A549 (cell line): Measurements from ENCODE around the gene DENND6B. TPM values are rescaled to one million over a fixed set of nuclear protein-coding genes. Genes with fewer than 3 reads are reported as not detected.

Source experiments
- ATAC-seq, 2 experiments: fragments of 200-7000 bp in 1 of 2; fragments of >200 bp in 1 of 2; cut with Nextera tagmentation in 1 of 2; cut with Tn5 transposase in 1 of 2; 3 replicates each; pipeline versions ENCODE4 v1.8.0 to v1.9.1; 2018 to 2020; ENCODE audit warnings: mild to moderate bottlenecking in 1 of 2, moderate library complexity in 1 of 2
- CTCF ChIA-PET: fragments of 300-600 bp; sonication (Branson Sonifier 250); formaldehyde crosslinking; extraction: SDS; loops from one replicate; lab custom pipeline; 2021; ENCODE audit warnings: antibody characterized with exemption, inconsistent platforms; lab: Yijun Ruan, JAX
- POLR2A ChIA-PET: fragments of 350-600 bp; formaldehyde crosslinking; extraction: SDS; loops from one replicate; lab custom pipeline; 2021; ENCODE audit warnings: antibody characterized with exemption, inconsistent platforms; lab: Yijun Ruan, JAX
- DNase-seq, 2 experiments: peaks; one replicate each; pipeline versions ENCODE4 v3.0.0 to v3.0.0-alpha.2; 2011 to 2016; ENCODE audit warnings: low read depth in 1 of 2, low spot score in 1 of 2
- FAIRE-seq: peaks from 2 replicates; lab custom pipeline; 2011; peaks lifted over from hg19 to GRCh38; lab: Jason Lieb, UNC
- H3K27ac ChIP-seq, 2 experiments: fragments of >200 bp; sonication (Bioruptor Twin); formaldehyde crosslinking; 3 replicates each; pipeline ENCODE4 v1.5.1; 2016 to 2017
- H3K4me1 ChIP-seq: fragments of >200 bp; sonication (Bioruptor Twin); formaldehyde crosslinking; 3 replicates; pipeline ENCODE4 v1.6.1; 2016
- H3K4me2 ChIP-seq: fragments of >200 bp; sonication (Bioruptor Twin); formaldehyde crosslinking; 3 replicates; pipeline ENCODE4 v1.6.1; 2016
- H3K4me3 ChIP-seq: fragments of >200 bp; sonication (Bioruptor Twin); formaldehyde crosslinking; 3 replicates; pipeline ENCODE4 v1.5.1; 2016
- H3K9me3 ChIP-seq: fragments of >200 bp; sonication (Bioruptor Twin); formaldehyde crosslinking; 3 replicates; pipeline ENCODE4 v1.6.1; 2016
- ATOH8 ChIP-seq: fragments of 250-450 bp; sonication (Bioruptor Pico); IDR thresholded peaks from 2 replicates; pipeline ENCODE4 v1.5.0; 2020; ENCODE audit warnings: low read depth, mild to moderate bottlenecking, moderate library complexity
- BHLHE40 ChIP-seq: IDR thresholded peaks from 2 replicates; pipeline ENCODE4 v1.6.1; 2012; ENCODE audit warnings: low read depth, low read length, inconsistent platforms
- CHD4 ChIP-seq: fragments of 200-600 bp; sonication (generic); IDR thresholded peaks from 2 replicates; pipeline ENCODE4 v1.6.1; 2016; ENCODE audit warnings: antibody characterized with exemption, mild to moderate bottlenecking, borderline replicate concordance
- EHMT2 ChIP-seq: fragments of 200-600 bp; sonication (generic); IDR thresholded peaks from 2 replicates; pipeline ENCODE4 v1.6.1; 2016; ENCODE audit warnings: antibody characterized with exemption, low read depth, mild to moderate bottlenecking, moderate library complexity
- FOXS1 ChIP-seq: fragments of 250-450 bp; sonication (Bioruptor Pico); IDR thresholded peaks from 2 replicates; pipeline ENCODE4 v1.5.0; 2020; ENCODE audit warnings: mild to moderate bottlenecking, moderate library complexity
- HOXB13 ChIP-seq: fragments of 250-450 bp; sonication (Bioruptor Pico); IDR thresholded peaks from 2 replicates; pipeline ENCODE4 v1.5.0; 2020; ENCODE audit warnings: low read depth, mild to moderate bottlenecking, moderate library complexity
- HOXB5 ChIP-seq: fragments of 250-450 bp; sonication (Bioruptor Pico); IDR thresholded peaks from 2 replicates; pipeline ENCODE4 v1.5.0; 2020; ENCODE audit warnings: mild to moderate bottlenecking, moderate library complexity
- JUN ChIP-seq, 2 experiments: fragments of >200 bp; sonication (Bioruptor Twin); formaldehyde crosslinking; IDR thresholded peaks; 2 replicates in 1 of 2; 3 replicates in 1 of 2; pipeline ENCODE4 v1.6.1; 2016 to 2017
- JUNB ChIP-seq: fragments of >200 bp; sonication (Bioruptor Twin); formaldehyde crosslinking; IDR thresholded peaks from 2 replicates; pipeline ENCODE4 v1.6.1; 2016
- MAFK ChIP-seq: fragments of 450-650 bp; IDR thresholded peaks from 2 replicates; pipeline ENCODE4 v1.6.1; 2014; ENCODE audit not compliant: partially characterized antibody
- MAZ ChIP-seq: fragments of 150-350 bp; IDR thresholded peaks from 2 replicates; pipeline ENCODE4 v1.6.1; 2014; ENCODE audit warnings: antibody characterized with exemption, low read depth, low read length, borderline replicate concordance
- RAD21 ChIP-seq, 2 experiments: fragments of >200 bp in 1 of 2; sonication (Bioruptor Twin) in 1 of 2; formaldehyde crosslinking in 1 of 2; IDR thresholded peaks in 1 of 2; conservative IDR thresholded peaks in 1 of 2; 2 replicates in 1 of 2; 3 replicates in 1 of 2; pipeline ENCODE4 v1.6.1; 2012 to 2018; ENCODE audit warnings: inconsistent platforms in 1 of 2
- RARB ChIP-seq: fragments of 250-450 bp; sonication (Bioruptor Pico); IDR thresholded peaks from 2 replicates; pipeline ENCODE4 v1.8.0; 2021; ENCODE audit warnings: mild to moderate bottlenecking, moderate library complexity
- RNF2 ChIP-seq: fragments of 200-600 bp; sonication (generic); IDR thresholded peaks from 2 replicates; pipeline ENCODE4 v1.6.1; 2016; ENCODE audit warnings: low read depth, mild to moderate bottlenecking, antibody characterized with exemption, moderate library complexity, borderline replicate concordance
- TFCP2L1 ChIP-seq: fragments of 250-450 bp; sonication (Bioruptor Pico); IDR thresholded peaks from 2 replicates; pipeline ENCODE4 v1.5.0; 2021; ENCODE audit warnings: mild to moderate bottlenecking
- TP53 ChIP-seq: fragments of 250-450 bp; sonication (Bioruptor Pico); IDR thresholded peaks from 2 replicates; pipeline ENCODE4 v1.5.0; 2021; ENCODE audit warnings: mild to moderate bottlenecking, moderate library complexity
- USF2 ChIP-seq: fragments of 450-650 bp; IDR thresholded peaks from 2 replicates; pipeline ENCODE4 v1.6.1; 2014; ENCODE audit warnings: antibody characterized with exemption
- WGBS: methylation state at CpG from one replicate; pipeline ENCODE4 v1.1.6; 2017; ENCODE audit errors: missing lambda C conversion rate; 5-methylcytosine and 5-hydroxymethylcytosine counted together
- polyA plus RNA-seq, 4 experiments: library from polyadenylated mRNA; depleted of rRNA in 3 of 4; stranded (reverse); fragments of >200 nt; fragmentation: RNase III in 1 of 4; extraction: RNeasy Plus Mini Kit Qiagen cat#74134 plus additional on column Dnase treatment in 1 of 4; gene quantifications; 2 replicates in 3 of 4; 3 replicates in 1 of 4; pipeline ENCODE4 v1.2.3, GENCODE V29; 2011 to 2017
- TF ChIP-seq, protein P1 (sequence below): fragments of 200-600 bp; sonication (generic); IDR thresholded peaks from 2 replicates; pipeline ENCODE4 v1.6.1; 2016; ENCODE audit warnings: antibody characterized with exemption, mild to moderate bottlenecking, moderate library complexity

The DENND6B gene
- polyA plus RNA-seq, 2 of the 4 experiments (the other 2 are of a cell fraction): 1.6 to 1.9 TPM

DNA sequence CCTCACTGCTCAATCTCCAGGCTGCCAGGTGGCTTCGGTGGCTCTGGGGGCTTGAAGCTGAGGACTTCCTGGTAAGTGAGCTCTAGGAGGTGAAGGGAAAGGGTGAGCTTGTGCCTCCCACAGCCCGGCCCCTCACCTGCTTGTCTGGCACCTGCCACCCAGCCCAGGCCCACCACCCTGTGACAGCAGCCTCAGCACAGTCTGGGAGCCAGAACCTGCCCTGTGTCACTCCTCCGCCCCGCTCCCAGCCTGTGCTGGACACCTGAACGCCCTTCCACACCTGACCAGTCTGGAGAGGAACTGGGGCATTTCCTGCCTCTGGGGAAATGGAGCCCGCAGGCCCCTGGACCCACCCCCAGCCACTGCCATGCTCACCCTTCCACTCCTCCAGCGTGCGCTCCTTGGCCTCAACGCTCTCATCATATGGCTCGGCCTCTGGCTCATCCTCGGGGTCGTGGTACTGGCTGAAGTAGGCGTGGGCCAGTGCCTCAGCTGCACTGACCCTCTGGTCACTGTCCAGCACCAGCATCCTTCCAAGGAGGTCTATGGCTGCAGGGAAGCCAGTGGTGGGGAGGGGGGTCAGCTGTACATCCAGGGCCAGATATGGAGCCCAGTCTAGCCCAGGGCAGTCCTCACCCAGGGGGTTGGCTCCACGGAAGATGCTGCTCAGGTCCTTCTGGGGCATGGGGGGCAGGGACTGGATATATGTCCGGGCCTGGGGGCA is 61.7 kb downstream of the DENND6B start (continued):
- TF ChIP-seq ATOH8 (CRISPR knock-in tag) (no peak), BHLHE40 (no peak)
- TF ChIP-seq, protein P1, sequence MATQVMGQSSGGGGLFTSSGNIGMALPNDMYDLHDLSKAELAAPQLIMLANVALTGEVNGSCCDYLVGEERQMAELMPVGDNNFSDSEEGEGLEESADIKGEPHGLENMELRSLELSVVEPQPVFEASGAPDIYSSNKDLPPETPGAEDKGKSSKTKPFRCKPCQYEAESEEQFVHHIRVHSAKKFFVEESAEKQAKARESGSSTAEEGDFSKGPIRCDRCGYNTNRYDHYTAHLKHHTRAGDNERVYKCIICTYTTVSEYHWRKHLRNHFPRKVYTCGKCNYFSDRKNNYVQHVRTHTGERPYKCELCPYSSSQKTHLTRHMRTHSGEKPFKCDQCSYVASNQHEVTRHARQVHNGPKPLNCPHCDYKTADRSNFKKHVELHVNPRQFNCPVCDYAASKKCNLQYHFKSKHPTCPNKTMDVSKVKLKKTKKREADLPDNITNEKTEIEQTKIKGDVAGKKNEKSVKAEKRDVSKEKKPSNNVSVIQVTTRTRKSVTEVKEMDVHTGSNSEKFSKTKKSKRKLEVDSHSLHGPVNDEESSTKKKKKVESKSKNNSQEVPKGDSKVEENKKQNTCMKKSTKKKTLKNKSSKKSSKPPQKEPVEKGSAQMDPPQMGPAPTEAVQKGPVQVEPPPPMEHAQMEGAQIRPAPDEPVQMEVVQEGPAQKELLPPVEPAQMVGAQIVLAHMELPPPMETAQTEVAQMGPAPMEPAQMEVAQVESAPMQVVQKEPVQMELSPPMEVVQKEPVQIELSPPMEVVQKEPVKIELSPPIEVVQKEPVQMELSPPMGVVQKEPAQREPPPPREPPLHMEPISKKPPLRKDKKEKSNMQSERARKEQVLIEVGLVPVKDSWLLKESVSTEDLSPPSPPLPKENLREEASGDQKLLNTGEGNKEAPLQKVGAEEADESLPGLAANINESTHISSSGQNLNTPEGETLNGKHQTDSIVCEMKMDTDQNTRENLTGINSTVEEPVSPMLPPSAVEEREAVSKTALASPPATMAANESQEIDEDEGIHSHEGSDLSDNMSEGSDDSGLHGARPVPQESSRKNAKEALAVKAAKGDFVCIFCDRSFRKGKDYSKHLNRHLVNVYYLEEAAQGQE: no peak

- Histone ChIP-seq H3K4me3 (no peak overlapping the region), H3K4me2 (no peak overlapping the region), H3K9me3 (no peaks in the 10 kb centered on the region), H3K4me1 (peaks cover 40% of the 10 kb centered on the region), H3K27ac (no peak overlapping the region)
- TF ChIP-seq TFCP2L1 (CRISPR knock-in tag) (no peak), RARB (CRISPR knock-in tag) (no peak), ATOH8 (CRISPR knock-in tag) (no peak), JUNB (no peak), RAD21 (conservative IDR thresholded peaks at IDR 0.05 in 1 of 2, IDR thresholded peaks at IDR 0.05 in 1 of 2) (no peak), MAZ (no peak), JUN (IDR thresholded peaks at IDR 0.05) (no peak), TP53 (CRISPR knock-in tag) (no peak), USF2 (no peak), EHMT2 (no peak), HOXB13 (CRISPR knock-in tag) (no peak), RNF2 (no peak), CHD4 (no peak), MAFK (no peak), HOXB5 (CRISPR knock-in tag) (no peak), BHLHE40 (no peak), FOXS1 (CRISPR knock-in tag) (no peak)
- POLR2A ChIA-PET: no interaction called here
- FAIRE-seq (no peak), ATAC-seq (no peak), DNase-seq (no peak)
- CTCF ChIA-PET: interaction anchor here (1.1 to 4.8 kb wide), 7 partner anchors 10 to 261 kb away, joined by 4 to 27 read pairs (median 4); partner anchors contain the start of genes HDAC10 and SCO2
- WGBS: 92% methylated on average over 6 of the region's 15 CpGs
These were observed 62.6 kb downstream of the DENND6B start for GRCh38 chr22:50264104-50264745.
